Endothelial cell of umbilical vein (primary cell): ENCODE measurements around the gene ENAH. TPM values are rescaled to one million over a fixed set of nuclear protein-coding genes. Genes with fewer than 3 reads are reported as not detected.

ENCODE experiments used
- BruUV-seq: library from RNA; stranded (reverse); fragments of 400-500 nt; replicated peaks from 2 replicates; lab custom pipeline; 2021; lab: Mats Ljungman, UMichigan
- CTCF ChIA-PET: fragments of 300-600, 350-600 bp; sonication (Branson Sonifier 250); formaldehyde crosslinking; loops from one replicate; lab custom pipeline; 2021; ENCODE audit warnings: antibody characterized with exemption, inconsistent platforms; lab: Charles Lee
- POLR2A ChIA-PET: fragments of 300-600, 350-600 bp; sonication (Branson Sonifier 250); formaldehyde crosslinking; loops from one replicate; lab custom pipeline; 2021; ENCODE audit warnings: antibody characterized with exemption, inconsistent platforms; lab: Charles Lee
- DNase-seq: peaks from one replicate; pipeline ENCODE4 v3.0.0-alpha.2; 2011; ENCODE audit warnings: low read depth, low spot score
- FAIRE-seq: peaks from 2 replicates; lab custom pipeline; 2011; peaks lifted over from hg19 to GRCh38; lab: Jason Lieb, UNC
- H2AFZ ChIP-seq: 2 replicates; pipeline ENCODE4 v1.6.0; 2012; ENCODE audit warnings: low read depth, low read length, control low read depth, inconsistent platforms
- H3K27ac ChIP-seq: 2 replicates; pipeline ENCODE4 v1.5.1; 2011; ENCODE audit warnings: low read depth, mild to moderate bottlenecking, control low read depth, low read length, moderate library complexity; ENCODE audit not compliant: insufficient read depth
- H3K27me3 ChIP-seq, 2 experiments: 2 replicates each; pipeline versions ENCODE4 v1.6.0 to v1.6.1; 2011; ENCODE audit warnings: low read length in 2 of 2, mixed read lengths in 1 of 2; ENCODE audit not compliant: control insufficient read depth in 2 of 2, insufficient read depth in 2 of 2
- H3K36me3 ChIP-seq, 2 experiments: 2 replicates in 1 of 2; 3 replicates in 1 of 2; pipeline ENCODE4 v1.5.1; 2011; ENCODE audit warnings: low read length in 2 of 2, mild to moderate bottlenecking in 1 of 2, moderate library complexity in 1 of 2; ENCODE audit not compliant: control insufficient read depth in 2 of 2, insufficient read depth in 2 of 2; ENCODE audit errors: extremely low read depth in 1 of 2
- H3K4me1 ChIP-seq: 3 replicates; pipeline ENCODE4 v1.5.1; 2011; ENCODE audit warnings: mild to moderate bottlenecking, low read length; ENCODE audit not compliant: control insufficient read depth, insufficient read depth; ENCODE audit errors: extremely low read depth
- H3K4me2 ChIP-seq: 2 replicates; pipeline ENCODE4 v1.6.1; 2011; ENCODE audit warnings: low read length, control low read depth, mixed read lengths; ENCODE audit not compliant: insufficient read depth
- H3K4me3 ChIP-seq, 3 experiments: fragments of 200-600 bp in 1 of 3; sonication (generic), shearing (Covaris generic) in 1 of 3; replicated peaks in 1 of 3; 2 replicates each; pipeline ENCODE4 v1.5.1; 2011 to 2016; ENCODE audit warnings: control low read depth in 3 of 3, low read length in 3 of 3, mild to moderate bottlenecking in 2 of 3, inconsistent platforms in 1 of 3, low read depth in 1 of 3, moderate library complexity in 1 of 3; ENCODE audit not compliant: insufficient read depth in 1 of 3
- H3K79me2 ChIP-seq: 2 replicates; pipeline ENCODE4 v1.6.0; 2012; ENCODE audit warnings: low read length, inconsistent platforms; ENCODE audit not compliant: control insufficient read depth, insufficient read depth
- H3K9ac ChIP-seq: replicated peaks from 2 replicates; pipeline ENCODE3; 2011; ENCODE audit warnings: low read length, control low read depth; ENCODE audit not compliant: insufficient read depth; ENCODE audit errors: extremely low read depth
- H3K9me1 ChIP-seq: replicated peaks from 3 replicates; pipeline ENCODE4 v1.6.0; 2011; ENCODE audit warnings: mild to moderate bottlenecking, low read length; ENCODE audit not compliant: control insufficient read depth, insufficient read depth; ENCODE audit errors: extremely low read depth
- H3K9me3 ChIP-seq: replicated peaks from 2 replicates; pipeline ENCODE4 v1.5.1; 2012; ENCODE audit warnings: low read length, inconsistent platforms; ENCODE audit not compliant: control insufficient read depth, insufficient read depth
- H4K20me1 ChIP-seq: replicated peaks from 2 replicates; pipeline ENCODE3; 2011; ENCODE audit warnings: mild to moderate bottlenecking, low read length; ENCODE audit not compliant: control insufficient read depth, insufficient read depth; ENCODE audit errors: extremely low read depth
- CTCF ChIP-seq, 2 donors: IDR thresholded peaks; 1 replicate in 1 of 2; 2 replicates in 1 of 2; pipeline ENCODE4 v1.5.1; 2011; ENCODE audit warnings: low read length in 2 of 2, mild to moderate bottlenecking in 2 of 2, moderate library complexity in 2 of 2, control low read depth in 1 of 2, inconsistent platforms in 1 of 2, low read depth in 1 of 2; ENCODE audit not compliant: insufficient read depth in 1 of 2; ENCODE audit errors: extremely low read depth in 1 of 2
- EZH2 ChIP-seq: IDR thresholded peaks from 2 replicates; pipeline ENCODE4 v1.6.1; 2012; ENCODE audit warnings: borderline replicate concordance, low read depth, mild to moderate bottlenecking, moderate library complexity, low read length, inconsistent platforms; ENCODE audit not compliant: severe bottlenecking
- FOS ChIP-seq: IDR thresholded peaks from 2 replicates; pipeline ENCODE4 v1.6.1; 2011; ENCODE audit warnings: mild to moderate bottlenecking, low read length, moderate library complexity, borderline replicate concordance; ENCODE audit not compliant: insufficient read depth
- GATA2 ChIP-seq: IDR thresholded peaks from 2 replicates; pipeline ENCODE4 v1.7.0; 2011; ENCODE audit warnings: low read depth, mild to moderate bottlenecking, moderate library complexity, mixed read lengths, low read length; ENCODE audit not compliant: insufficient read length, insufficient read depth
- JUN ChIP-seq: IDR thresholded peaks from 2 replicates; pipeline ENCODE4 v1.6.1; 2011; ENCODE audit warnings: borderline replicate concordance, low read depth; ENCODE audit not compliant: insufficient read length, insufficient read depth
- MYC ChIP-seq: IDR thresholded peaks from one replicate; pipeline ENCODE4 v1.6.1; 2011; ENCODE audit warnings: mild to moderate bottlenecking, low read depth, low read length
- POLR2A ChIP-seq: IDR thresholded peaks from 2 replicates; pipeline ENCODE4 v1.6.1; 2012; ENCODE audit warnings: low read depth, mild to moderate bottlenecking, control low read depth, low read length
- POLR2AphosphoS5 ChIP-seq: IDR thresholded peaks from 2 replicates; pipeline ENCODE4 v1.6.1; 2012; ENCODE audit warnings: low read depth, mild to moderate bottlenecking, control low read depth, low read length, moderate library complexity; ENCODE audit not compliant: insufficient read depth
- dilution Hi-C: fragments of 300-500 bp; cut with MboI; formaldehyde crosslinking; loops from one replicate; pipeline ENCODE4 v1.15.0; 2019; ENCODE audit warnings: low sequenced_read_pairs; ENCODE audit not compliant: extremely low pct_ligation_motif_present
- intact Hi-C: fragments of 100-400 bp; cut with micrococcal nuclease; formaldehyde crosslinking; loops from one replicate; pipeline ENCODE4 v1.10.0; 2022
- polyA plus RNA-seq, 4 experiments: library from polyadenylated mRNA; depleted of rRNA in 3 of 4; stranded (reverse) in 3 of 4; unstranded in 1 of 4; fragments of >200 nt; gene quantifications; 2 replicates each; pipeline versions ENCODE4 v1.2.1 to v1.2.3, GENCODE V29; 2011 to 2012; ENCODE audit warnings: missing spikeins in 1 of 4
- total RNA-seq: library from RNA; stranded (reverse); gene quantifications from 2 replicates; pipeline ENCODE4 v1.2.3, GENCODE V29; 2021
- TF ChIP-seq, protein P1 (sequence below): IDR thresholded peaks from 2 replicates; pipeline ENCODE4 v1.6.1; 2011; ENCODE audit not compliant: insufficient read depth, insufficient read length

ENAH gene
- total and polyA plus RNA-seq, 2 donors (not counting 3 experiments of a cell fraction or from before 2014, with no cell fraction given): 19.9 to 95.6 TPM

DNA sequence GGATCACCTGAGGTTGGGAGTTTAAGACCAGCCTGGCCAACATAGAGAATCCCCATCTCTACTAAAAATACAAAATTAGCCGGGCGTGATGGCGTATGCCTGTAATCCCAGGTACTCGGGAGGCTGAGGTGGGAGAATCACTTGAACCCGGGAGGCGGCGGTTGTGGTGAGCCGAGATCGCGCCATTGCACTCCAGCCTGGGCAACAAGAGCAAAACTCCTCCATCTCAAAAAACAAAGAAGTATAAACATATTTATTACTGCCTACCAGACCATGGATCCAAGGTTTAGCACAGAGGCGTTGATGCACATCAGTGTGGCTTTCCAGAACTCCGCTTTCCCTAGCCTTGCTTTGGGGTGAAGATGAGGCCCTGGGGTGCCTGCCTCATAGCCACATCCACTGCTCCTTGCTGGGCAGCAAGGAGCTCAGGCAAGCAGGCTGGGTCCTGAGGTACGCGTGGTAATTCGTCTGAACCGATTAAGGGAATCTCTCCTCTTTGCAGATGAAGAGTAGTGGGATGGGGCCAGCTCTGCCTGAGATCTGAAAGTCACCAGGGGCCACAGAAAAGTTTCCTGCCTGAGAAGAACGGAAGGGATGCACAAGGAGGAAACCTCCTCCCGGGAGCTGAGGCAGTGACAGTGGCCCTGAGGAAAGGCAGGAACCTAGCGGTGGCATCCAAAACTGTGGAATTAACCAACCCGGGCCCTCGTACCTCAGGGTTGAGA, 172.8 kb downstream of the ENAH start:
- TF ChIP-seq, protein P1, sequence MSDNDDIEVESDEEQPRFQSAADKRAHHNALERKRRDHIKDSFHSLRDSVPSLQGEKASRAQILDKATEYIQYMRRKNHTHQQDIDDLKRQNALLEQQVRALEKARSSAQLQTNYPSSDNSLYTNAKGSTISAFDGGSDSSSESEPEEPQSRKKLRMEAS: no peak
- no peak for TF ChIP-seq CTCF (IDR thresholded peaks at IDR 0.05; ENCODE audit: extremely low read depth in 1 of 2, insufficient read depth in 1 of 2, low read depth in 1 of 2, low read length in 2 of 2)
- TF ChIP-seq MYC: no peak
- no peak for TF ChIP-seq FOS
- no peak for TF ChIP-seq GATA2
- TF ChIP-seq JUN: no peak
- no peak for TF ChIP-seq POLR2AphosphoS5
- TF ChIP-seq POLR2A: no peak
- no peak for TF ChIP-seq EZH2
- Histone ChIP-seq H3K9me3 (no peaks in the 10 kb centered on the region), H3K79me2 (no peaks in the 10 kb centered on the region), H2AFZ (no peak overlapping the region), H3K27ac (no peak overlapping the region), H3K4me2 (no peak overlapping the region), H3K9me1 (no peaks in the 10 kb centered on the region), H3K4me1 (no peaks in the 10 kb centered on the region), H3K9ac (no peak overlapping the region), H3K27me3 (no peaks in the 10 kb centered on the region), H4K20me1 (no peaks in the 10 kb centered on the region), H3K36me3 (no peaks in the 10 kb centered on the region), H3K4me3 (no peak overlapping the region)
- no TSS peak for BruUV-seq
- FAIRE-seq (no peak), DNase-seq (no peak)
- dilution Hi-C loops: no loop called here
- intact Hi-C loops: loop anchor here (5.0 kb wide), 2 partner anchors 72 to 172 kb away; partner anchors contain the start of gene ENAH
- POLR2A ChIA-PET: no interaction called here
- CTCF ChIA-PET: interaction anchor here (1.0 to 3.6 kb wide), 18 partner anchors 11 to 507 kb away, joined by 3 to 81 read pairs (median 5); partner anchors contain the start of gene SRP9
